ENCODE measurements around the gene SLC25A20. TPM values are rescaled to one million over a fixed set of nuclear protein-coding genes. Genes with fewer than 3 reads are reported as not detected.

Gene SLC25A20
- total RNA-seq, 1 experiment from 2014 or later, result 12.2 TPM

DNA sequence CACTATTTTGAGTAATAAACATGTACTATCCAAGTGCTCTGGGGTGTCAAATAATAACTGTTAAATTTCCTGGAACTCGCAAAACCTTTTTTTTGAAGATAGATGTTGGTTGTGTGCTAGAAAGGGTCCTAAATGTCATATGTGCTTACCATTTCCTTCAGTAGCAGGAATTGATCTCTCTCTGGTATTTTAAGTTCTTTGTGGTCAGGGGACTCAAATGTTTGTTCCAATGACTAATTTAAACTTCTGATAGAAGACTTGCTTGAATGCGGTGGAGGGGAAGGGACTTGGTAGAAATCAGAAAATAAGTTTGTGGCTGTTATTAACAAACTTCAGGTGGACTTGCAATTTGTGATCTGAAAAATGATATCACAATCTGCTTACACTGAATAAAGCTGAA is 46.8 kb upstream of the SLC25A20 start:
- POLR2A ChIA-PET, result no interaction called here
- no peak overlapping the region for H3K27ac ChIP-seq (ENCODE audit: low read length)
- no peak overlapping the region for H3K4me3 ChIP-seq (ENCODE audit: low read depth in 2 of 2, low read length in 2 of 2)
- H3K27me3 ChIP-seq (ENCODE audit: control insufficient read depth, insufficient read depth, low read length), result no peaks in the 10 kb centered on the region
- in situ Hi-C loops (cut with HindIII; ENCODE audit: low pct_unique_long_range_greater_than_20kb, low sequenced_read_pairs), result no loop called here
- H3K9me3 ChIP-seq (ENCODE audit: control insufficient read depth, insufficient read depth, low read depth, low read length), result no peaks in the 10 kb centered on the region
- no peaks in the 10 kb centered on the region; the same call in 1 of the 2 replicates for H3K4me1 ChIP-seq (ENCODE audit: control insufficient read depth, insufficient read depth, low read length)
- ATAC-seq (no peak), DNase-seq (ENCODE audit: low read depth, low spot score) (no peak)
- CTCF ChIA-PET, result no interaction called here
- intact Hi-C loops (cut with micrococcal nuclease; ENCODE audit: unreplicated experiment), result no loop called here
- no peaks in the 10 kb centered on the region for H3K36me3 ChIP-seq (ENCODE audit: control insufficient read depth, insufficient read depth, low read length)
- no peak for TF ChIP-seq TCF7L2 (IDR thresholded peaks at IDR 0.05; ENCODE audit: low read depth, low read length)
- TF ChIP-seq, protein P1, sequence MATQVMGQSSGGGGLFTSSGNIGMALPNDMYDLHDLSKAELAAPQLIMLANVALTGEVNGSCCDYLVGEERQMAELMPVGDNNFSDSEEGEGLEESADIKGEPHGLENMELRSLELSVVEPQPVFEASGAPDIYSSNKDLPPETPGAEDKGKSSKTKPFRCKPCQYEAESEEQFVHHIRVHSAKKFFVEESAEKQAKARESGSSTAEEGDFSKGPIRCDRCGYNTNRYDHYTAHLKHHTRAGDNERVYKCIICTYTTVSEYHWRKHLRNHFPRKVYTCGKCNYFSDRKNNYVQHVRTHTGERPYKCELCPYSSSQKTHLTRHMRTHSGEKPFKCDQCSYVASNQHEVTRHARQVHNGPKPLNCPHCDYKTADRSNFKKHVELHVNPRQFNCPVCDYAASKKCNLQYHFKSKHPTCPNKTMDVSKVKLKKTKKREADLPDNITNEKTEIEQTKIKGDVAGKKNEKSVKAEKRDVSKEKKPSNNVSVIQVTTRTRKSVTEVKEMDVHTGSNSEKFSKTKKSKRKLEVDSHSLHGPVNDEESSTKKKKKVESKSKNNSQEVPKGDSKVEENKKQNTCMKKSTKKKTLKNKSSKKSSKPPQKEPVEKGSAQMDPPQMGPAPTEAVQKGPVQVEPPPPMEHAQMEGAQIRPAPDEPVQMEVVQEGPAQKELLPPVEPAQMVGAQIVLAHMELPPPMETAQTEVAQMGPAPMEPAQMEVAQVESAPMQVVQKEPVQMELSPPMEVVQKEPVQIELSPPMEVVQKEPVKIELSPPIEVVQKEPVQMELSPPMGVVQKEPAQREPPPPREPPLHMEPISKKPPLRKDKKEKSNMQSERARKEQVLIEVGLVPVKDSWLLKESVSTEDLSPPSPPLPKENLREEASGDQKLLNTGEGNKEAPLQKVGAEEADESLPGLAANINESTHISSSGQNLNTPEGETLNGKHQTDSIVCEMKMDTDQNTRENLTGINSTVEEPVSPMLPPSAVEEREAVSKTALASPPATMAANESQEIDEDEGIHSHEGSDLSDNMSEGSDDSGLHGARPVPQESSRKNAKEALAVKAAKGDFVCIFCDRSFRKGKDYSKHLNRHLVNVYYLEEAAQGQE (IDR thresholded peaks at IDR 0.05; ENCODE audit: insufficient read depth in 1 of 2, low read depth in 2 of 2, low read length in 1 of 2), result no peak
- TF ChIP-seq SIN3A (IDR thresholded peaks at IDR 0.05; ENCODE audit: borderline replicate concordance, insufficient read depth, low read depth, low read length), result no peak
- TF ChIP-seq, protein P2, sequence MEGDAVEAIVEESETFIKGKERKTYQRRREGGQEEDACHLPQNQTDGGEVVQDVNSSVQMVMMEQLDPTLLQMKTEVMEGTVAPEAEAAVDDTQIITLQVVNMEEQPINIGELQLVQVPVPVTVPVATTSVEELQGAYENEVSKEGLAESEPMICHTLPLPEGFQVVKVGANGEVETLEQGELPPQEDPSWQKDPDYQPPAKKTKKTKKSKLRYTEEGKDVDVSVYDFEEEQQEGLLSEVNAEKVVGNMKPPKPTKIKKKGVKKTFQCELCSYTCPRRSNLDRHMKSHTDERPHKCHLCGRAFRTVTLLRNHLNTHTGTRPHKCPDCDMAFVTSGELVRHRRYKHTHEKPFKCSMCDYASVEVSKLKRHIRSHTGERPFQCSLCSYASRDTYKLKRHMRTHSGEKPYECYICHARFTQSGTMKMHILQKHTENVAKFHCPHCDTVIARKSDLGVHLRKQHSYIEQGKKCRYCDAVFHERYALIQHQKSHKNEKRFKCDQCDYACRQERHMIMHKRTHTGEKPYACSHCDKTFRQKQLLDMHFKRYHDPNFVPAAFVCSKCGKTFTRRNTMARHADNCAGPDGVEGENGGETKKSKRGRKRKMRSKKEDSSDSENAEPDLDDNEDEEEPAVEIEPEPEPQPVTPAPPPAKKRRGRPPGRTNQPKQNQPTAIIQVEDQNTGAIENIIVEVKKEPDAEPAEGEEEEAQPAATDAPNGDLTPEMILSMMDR (IDR thresholded peaks at IDR 0.05), result no peak
- no peak for TF ChIP-seq POLR2AphosphoS5 (IDR thresholded peaks at IDR 0.05; ENCODE audit: low read depth, low read length)
- no TSS peak for BruUV-seq (replicated peaks)

DNA sequence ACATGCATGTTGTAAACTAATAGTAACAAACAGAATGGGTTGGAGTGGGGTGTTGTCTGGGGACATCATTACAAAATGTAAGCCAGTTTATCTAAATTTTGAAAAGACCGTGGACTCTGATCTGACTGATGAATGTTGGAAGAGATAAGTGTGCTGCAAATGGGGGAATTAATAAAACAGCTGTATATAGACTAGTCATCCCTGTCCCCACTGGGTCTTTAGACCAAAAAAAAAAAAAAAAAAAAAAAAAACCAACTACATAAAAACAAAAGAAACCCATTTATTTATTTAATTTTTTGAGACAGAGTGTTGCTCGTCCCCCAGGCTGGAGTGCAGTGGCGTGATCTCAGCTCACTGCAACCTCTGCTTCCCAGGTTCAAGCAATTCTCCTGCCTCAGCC is 40.0 kb upstream of the SLC25A20 start:
- ChIA-PET POLR2A (interaction anchor here (0.6 kb wide), 1 partner anchor 10 kb away, joined by 3 read pairs; no protein-coding TSS in a partner anchor), CTCF (no interaction called here)
- no TSS peak for BruUV-seq (replicated peaks)

More for the DNA sequence above, 40.0 kb upstream of the SLC25A20 start:
- Histone ChIP-seq H3K27me3 (ENCODE audit: control insufficient read depth, insufficient read depth, low read length) (no peaks in the 10 kb centered on the region), H3K9me3 (ENCODE audit: control insufficient read depth, insufficient read depth, low read depth, low read length) (no peaks in the 10 kb centered on the region), H3K27ac (ENCODE audit: low read length) (no peak overlapping the region), H3K36me3 (ENCODE audit: control insufficient read depth, insufficient read depth, low read length) (no peaks in the 10 kb centered on the region; the same call in 1 of the 2 replicates), H3K4me1 (ENCODE audit: control insufficient read depth, insufficient read depth, low read length) (no peaks in the 10 kb centered on the region; the same call in 1 of the 2 replicates), H3K4me3 (ENCODE audit: low read depth in 2 of 2, low read length in 2 of 2) (no peak overlapping the region)
- no peak for ATAC-seq
- DNase-seq (ENCODE audit: low read depth, low spot score), result no peak
- in situ Hi-C loops (cut with HindIII; ENCODE audit: low pct_unique_long_range_greater_than_20kb, low sequenced_read_pairs), result no loop called here
- TF ChIP-seq TCF7L2 (IDR thresholded peaks at IDR 0.05; ENCODE audit: low read depth, low read length) (no peak), POLR2AphosphoS5 (IDR thresholded peaks at IDR 0.05; ENCODE audit: low read depth, low read length) (no peak), SIN3A (IDR thresholded peaks at IDR 0.05; ENCODE audit: borderline replicate concordance, insufficient read depth, low read depth, low read length) (no peak)
- TF ChIP-seq, protein P2 (IDR thresholded peaks at IDR 0.05), result no peak
- TF ChIP-seq, protein P1 (IDR thresholded peaks at IDR 0.05; ENCODE audit: insufficient read depth in 1 of 2, low read depth in 2 of 2, low read length in 1 of 2), result no peak
- intact Hi-C loops (cut with micrococcal nuclease; ENCODE audit: unreplicated experiment), result no loop called here

All from Panc1 (cell line).